Measurements from ENCODE around the gene ZNF646. TPM values are rescaled to one million over a fixed set of nuclear protein-coding genes. Genes with fewer than 3 reads are reported as not detected.

ZNF646 gene
- polyA plus RNA-seq, 6 donors from 2014 or later = 3.6 to 13.5 (median 6.1) TPM

- Mint-ChIP-seq H3K9me3 (no peaks in the 10 kb centered on the region), H3K27ac (peak overlapping the region in 2 of 6 donors; percentile 73 to 80), H3K4me3 (no peak overlapping the region), H3K36me3 (peaks cover 0 to 8% of the 10 kb centered on the region in 2 donors), H3K4me1 (peaks cover 6 to 7% (median 6%) of the 10 kb centered on the region in 3 donors), H3K27me3 (no peaks in the 10 kb centered on the region)
- ATAC-seq (ENCODE audit: low read depth in 2 of 2) (no peak), DNase-seq (no peak)
Measured at GRCh38 chr16:31125844-31126243, 51.6 kb downstream of the ZNF646 start.

GRCh38 chr16:31127182-31127581 lies 53.0 kb downstream of the ZNF646 start:
- Mint-ChIP-seq H3K9me3 (no peaks in the 10 kb centered on the region), H3K27ac (no peak overlapping the region), H3K27me3 (no peaks in the 10 kb centered on the region), H3K36me3 (peaks cover 0 to 8% of the 10 kb centered on the region in 2 donors), H3K4me1 (peaks cover 6 to 7% (median 6%) of the 10 kb centered on the region in 3 donors), H3K4me3 (no peak overlapping the region)
- no peak for DNase-seq
- no peak for ATAC-seq (ENCODE audit: low read depth in 2 of 2)

GRCh38 chr16:31128711-31129567 lies 54.7 kb downstream of the ZNF646 start:
- DNase-seq (no peak), ATAC-seq (ENCODE audit: low read depth in 2 of 2) (no peak)
- peaks cover 6 to 12% (median 7%) of the 10 kb centered on the region in 3 donors for H3K4me1 Mint-ChIP-seq
- H3K9me3 Mint-ChIP-seq = no peaks in the 10 kb centered on the region
- no peaks in the 10 kb centered on the region for H3K27me3 Mint-ChIP-seq
- H3K27ac Mint-ChIP-seq = peak overlapping the region in 2 of 6 donors; percentile 38 to 76
- H3K36me3 Mint-ChIP-seq = peaks cover 0 to 8% of the 10 kb centered on the region in 2 donors
- H3K4me3 Mint-ChIP-seq = no peak overlapping the region

- Mint-ChIP-seq H3K4me3 (peak overlapping the region in 1 of 8 donors; percentile 40), H3K4me1 (peaks cover 6 to 14% (median 7%) of the 10 kb centered on the region in 3 donors), H3K27ac (peak overlapping the region in 1 of 6 donors; percentile 19), H3K9me3 (no peaks in the 10 kb centered on the region), H3K27me3 (no peaks in the 10 kb centered on the region), H3K36me3 (peaks cover 0 to 8% of the 10 kb centered on the region in 2 donors)
- DNase-seq (no peak), ATAC-seq (ENCODE audit: low read depth in 2 of 2) (no peak)
Measured at GRCh38 chr16:31129568-31130335, 55.5 kb downstream of the ZNF646 start.

GRCh38 chr16:31130336-31130891 lies 56.2 kb downstream of the ZNF646 start:
- DNase-seq (no peak), ATAC-seq (ENCODE audit: low read depth in 2 of 2) (no peak)
- peaks cover 0 to 8% of the 10 kb centered on the region in 2 donors for H3K36me3 Mint-ChIP-seq
- peaks cover 6 to 14% (median 7%) of the 10 kb centered on the region in 3 donors for H3K4me1 Mint-ChIP-seq
- no peaks in the 10 kb centered on the region for H3K9me3 Mint-ChIP-seq
- H3K27me3 Mint-ChIP-seq = no peaks in the 10 kb centered on the region
- H3K4me3 Mint-ChIP-seq = no peak overlapping the region
- no peak overlapping the region for H3K27ac Mint-ChIP-seq

GRCh38 chr16:31130899-31131298 lies 56.7 kb downstream of the ZNF646 start:
- DNase-seq (no peak), ATAC-seq (ENCODE audit: low read depth in 2 of 2) (no peak)
- no peaks in the 10 kb centered on the region for H3K27me3 Mint-ChIP-seq
- no peak overlapping the region for H3K27ac Mint-ChIP-seq
- H3K36me3 Mint-ChIP-seq = peaks cover 0 to 4% of the 10 kb centered on the region in 2 donors
- H3K4me1 Mint-ChIP-seq = peaks cover 4 to 11% (median 7%) of the 10 kb centered on the region in 3 donors
- no peaks in the 10 kb centered on the region for H3K9me3 Mint-ChIP-seq
- no peak overlapping the region for H3K4me3 Mint-ChIP-seq

- H3K36me3 Mint-ChIP-seq = no peaks in the 10 kb centered on the region
- H3K4me1 Mint-ChIP-seq = peaks cover 0 to 8% (median 6%) of the 10 kb centered on the region in 3 donors
- no peak overlapping the region for H3K27ac Mint-ChIP-seq
- H3K4me3 Mint-ChIP-seq = peak overlapping the region in 1 of 8 donors; percentile 41
- H3K27me3 Mint-ChIP-seq = no peaks in the 10 kb centered on the region
- ATAC-seq (ENCODE audit: low read depth in 2 of 2) (no peak), DNase-seq (no peak)
- H3K9me3 Mint-ChIP-seq = no peaks in the 10 kb centered on the region
Measured at GRCh38 chr16:31131416-31131815, 57.2 kb downstream of the ZNF646 start.

GRCh38 chr16:31131841-31132271 lies 57.6 kb downstream of the ZNF646 start:
- H3K9me3 Mint-ChIP-seq = no peaks in the 10 kb centered on the region
- no peaks in the 10 kb centered on the region for H3K36me3 Mint-ChIP-seq
- H3K4me1 Mint-ChIP-seq = peaks cover 0 to 8% (median 6%) of the 10 kb centered on the region in 3 donors
- H3K27ac Mint-ChIP-seq = no peak overlapping the region
- no peaks in the 10 kb centered on the region for H3K27me3 Mint-ChIP-seq
- no peak overlapping the region for H3K4me3 Mint-ChIP-seq
- DNase-seq (no peak), ATAC-seq (ENCODE audit: low read depth in 2 of 2) (no peak)

GRCh38 chr16:31132303-31132979 lies 58.2 kb downstream of the ZNF646 start:
- no peaks in the 10 kb centered on the region for H3K36me3 Mint-ChIP-seq
- ATAC-seq (ENCODE audit: low read depth in 2 of 2) (no peak), DNase-seq (no peak)
- peak overlapping the region in 2 of 6 donors; percentile 24 to 38 for H3K27ac Mint-ChIP-seq
- no peaks in the 10 kb centered on the region for H3K9me3 Mint-ChIP-seq
- H3K4me1 Mint-ChIP-seq = peaks cover 0 to 8% (median 6%) of the 10 kb centered on the region in 3 donors
- H3K27me3 Mint-ChIP-seq = no peaks in the 10 kb centered on the region
- H3K4me3 Mint-ChIP-seq = peak overlapping the region in 1 of 8 donors; percentile 47

GRCh38 chr16:31133046-31133501 lies 58.9 kb downstream of the ZNF646 start:
- Mint-ChIP-seq H3K27me3 (no peaks in the 10 kb centered on the region), H3K9me3 (no peaks in the 10 kb centered on the region), H3K4me1 (peaks cover 0 to 8% (median 6%) of the 10 kb centered on the region in 3 donors), H3K27ac (peak overlapping the region in 2 of 6 donors; percentile 38 to 88), H3K36me3 (no peaks in the 10 kb centered on the region), H3K4me3 (peak overlapping the region in 1 of 8 donors; percentile 47)
- DNase-seq (no peak), ATAC-seq (ENCODE audit: low read depth in 2 of 2) (no peak)
